GM12878 (cell line): Measurements from ENCODE around the gene OGFR. TPM values are rescaled to one million over a fixed set of nuclear protein-coding genes. Genes with fewer than 3 reads are reported as not detected.

Source experiments
- ATAC-seq: fragments of 200-7000 bp; cut with Tn5 transposase; 3 replicates; pipeline ENCODE4 v1.9.1; 2020; ENCODE audit warnings: mild to moderate bottlenecking, moderate library complexity
- BruUV-seq: library from RNA; stranded (reverse); fragments of 400-500 nt; replicated peaks from 2 replicates; lab custom pipeline; 2021; lab: Mats Ljungman, UMichigan
- CTCF ChIA-PET: fragments of 300-600 bp; sonication (Branson Sonifier 250); formaldehyde crosslinking; extraction: SDS; loops from one replicate; lab custom pipeline; 2021; ENCODE audit warnings: inconsistent platforms; lab: Yijun Ruan, JAX
- POLR2A ChIA-PET: fragments of 350-600 bp; formaldehyde crosslinking; extraction: SDS; loops from one replicate; lab custom pipeline; 2021; ENCODE audit warnings: inconsistent platforms; lab: Charles Lee
- RAD21 ChIA-PET: fragments of 300-600 bp; sonication (Branson Sonifier 250); formaldehyde crosslinking; loops from one replicate; lab custom pipeline; 2023; ENCODE audit warnings: antibody characterized with exemption; ENCODE audit not compliant: unreplicated experiment; lab: Charles Lee
- SMC1A ChIA-PET: fragments of 300-600 bp; sonication (Branson Sonifier 250); formaldehyde crosslinking; loops from one replicate; lab custom pipeline; 2023; ENCODE audit not compliant: unreplicated experiment, uncharacterized antibody; lab: Charles Lee
- DNase-seq: peaks from one replicate; pipeline ENCODE4 v3.0.0-alpha.2; 2011; ENCODE audit warnings: low read depth, low spot score
- FAIRE-seq: peaks from 3 replicates; lab custom pipeline; 2011; peaks lifted over from hg19 to GRCh38; lab: Jason Lieb, UNC
- H2AFZ ChIP-seq: 2 replicates; pipeline ENCODE4 v1.6.0; 2011; ENCODE audit warnings: low read depth, low read length, control low read depth; ENCODE audit not compliant: control insufficient read depth
- H3K27ac ChIP-seq: 2 replicates; pipeline ENCODE4 v1.5.1; 2011; ENCODE audit warnings: control low read depth; ENCODE audit not compliant: control insufficient read depth, insufficient read depth
- H3K27me3 ChIP-seq, 2 experiments: replicated peaks in 1 of 2; 2 replicates each; pipeline versions ENCODE4 v1.6.0 to v1.6.1; 2011; ENCODE audit warnings: low read length in 1 of 2; ENCODE audit not compliant: control insufficient read depth in 2 of 2, insufficient read depth in 2 of 2
- H3K36me3 ChIP-seq, 2 experiments: 2 replicates each; pipeline ENCODE4 v1.5.1; 2011; ENCODE audit warnings: low read length in 1 of 2; ENCODE audit not compliant: control insufficient read depth in 2 of 2, insufficient read depth in 2 of 2
- H3K4me1 ChIP-seq: 2 replicates; pipeline ENCODE4 v1.6.1; 2011; ENCODE audit warnings: mild to moderate bottlenecking, low read length, moderate library complexity, mixed read lengths; ENCODE audit not compliant: control insufficient read depth, insufficient read depth
- H3K4me2 ChIP-seq: 2 replicates; pipeline ENCODE4 v1.6.0; 2011; ENCODE audit warnings: control low read depth; ENCODE audit not compliant: control insufficient read depth, insufficient read depth
- H3K4me3 ChIP-seq: fragments of 200-600 bp; sonication (generic); 2 replicates; pipeline ENCODE4 v1.5.1; 2016
- H3K79me2 ChIP-seq: 2 replicates; pipeline ENCODE4 v1.6.0; 2011; ENCODE audit warnings: low read length; ENCODE audit not compliant: control insufficient read depth, insufficient read depth
- H3K9ac ChIP-seq: 2 replicates; pipeline ENCODE4 v1.8.0; 2011; ENCODE audit warnings: low read length, control low read depth, mixed read lengths; ENCODE audit not compliant: control insufficient read depth, insufficient read depth
- H3K9me3 ChIP-seq: replicated peaks from 3 replicates; pipeline ENCODE4 v1.5.1; 2011; ENCODE audit warnings: mild to moderate bottlenecking, low read length; ENCODE audit not compliant: control insufficient read depth, insufficient read depth
- H4K20me1 ChIP-seq: 2 replicates; pipeline ENCODE4 v1.6.0; 2011; ENCODE audit not compliant: control insufficient read depth, insufficient read depth
- CREM ChIP-seq: IDR thresholded peaks from 2 replicates; pipeline ENCODE4 v1.6.1; 2014; ENCODE audit warnings: antibody characterized with exemption, low read depth
- ESRRA ChIP-seq: IDR thresholded peaks from 2 replicates; pipeline ENCODE4 v1.6.1; 2012; ENCODE audit warnings: mild to moderate bottlenecking, low read length, improper control_type of control experiment
- GATAD2B ChIP-seq: fragments of 450-650 bp; conservative IDR thresholded peaks from 2 replicates; pipeline ENCODE4 v1.6.1; 2017; ENCODE audit warnings: low read depth, mild to moderate bottlenecking, moderate library complexity
- IKZF1 ChIP-seq: fragments of 450-650 bp; conservative IDR thresholded peaks from 2 replicates; pipeline ENCODE4 v1.6.1; 2017; ENCODE audit warnings: antibody characterized with exemption, mild to moderate bottlenecking
- IKZF2 ChIP-seq, 2 experiments: fragments of 450-650 bp; IDR thresholded peaks; 2 replicates each; pipeline ENCODE4 v1.6.1; 2017; ENCODE audit warnings: mild to moderate bottlenecking in 2 of 2, moderate library complexity in 2 of 2
- MEF2B ChIP-seq: fragments of 450-650 bp; IDR thresholded peaks from 2 replicates; pipeline ENCODE4 v1.6.1; 2018; ENCODE audit warnings: mild to moderate bottlenecking, moderate library complexity; ENCODE audit not compliant: partially characterized antibody, poor library complexity, severe bottlenecking
- NBN ChIP-seq: fragments of 450-650 bp; IDR thresholded peaks from 2 replicates; pipeline ENCODE4 v1.6.1; 2016
- RELA ChIP-seq: fragments of 450-650 bp; IDR thresholded peaks from 2 replicates; pipeline ENCODE4 v1.8.0; 2014; ENCODE audit warnings: borderline replicate concordance; ENCODE audit not compliant: partially characterized antibody
- SIN3A ChIP-seq: IDR thresholded peaks from 2 replicates; pipeline ENCODE4 v1.6.1; 2012; ENCODE audit warnings: low read depth, low read length, improper control_type of control experiment
- TCF7 ChIP-seq: IDR thresholded peaks from 2 replicates; pipeline ENCODE4 v1.6.1; 2014; ENCODE audit warnings: antibody characterized with exemption, borderline replicate concordance
- WRNIP1 ChIP-seq: IDR thresholded peaks from 2 replicates; pipeline ENCODE4 v1.6.1; 2011; ENCODE audit warnings: low read depth, low read length, improper control_type of control experiment, borderline replicate concordance
- YBX1 ChIP-seq: fragments of 450-650 bp; IDR thresholded peaks from 2 replicates; pipeline ENCODE4 v1.6.1; 2016; ENCODE audit warnings: antibody characterized with exemption
- ZNF207 ChIP-seq: fragments of 450-650 bp; IDR thresholded peaks from 2 replicates; pipeline ENCODE4 v1.6.1; 2014; ENCODE audit warnings: antibody characterized with exemption, mild to moderate bottlenecking, borderline replicate concordance
- WGBS: methylation state at CpG from one replicate; pipeline ENCODE4 v1.1.6; 2016; ENCODE audit warnings: low lambda C conversion rate; ENCODE audit not compliant: insufficient replicate concordance, insufficient coverage; ENCODE audit errors: missing lambda C conversion rate; 5-methylcytosine and 5-hydroxymethylcytosine counted together
- in situ Hi-C: fragments of 300-500 bp; cut with MboI; formaldehyde crosslinking; loops from 9 replicates; pipeline ENCODE4 v1.14.3; 2018; ENCODE audit warnings: mixed read lengths
- intact Hi-C: fragments of 100-400 bp; cut with micrococcal nuclease; formaldehyde crosslinking; loops from one replicate; pipeline ENCODE4 v1.14.2; 2022; ENCODE audit not compliant: unreplicated experiment
- polyA plus RNA-seq, 11 experiments: library from polyadenylated mRNA; depleted of rRNA in 4 of 11; unstranded in 6 of 11; stranded (reverse) in 5 of 11; fragments of >200 nt; fragmentation: Nextera tagmentation in 4 of 11; fragmentation: Illumina TruSeq in 1 of 11; extraction: Ambion mirVana in 4 of 11; extraction: Trizol in 1 of 11; gene quantifications; 1 replicate in 1 of 11; 2 replicates in 10 of 11; pipeline versions ENCODE4 v1.2.1 to v1.2.3, GENCODE V29; 2011 to 2016; ENCODE audit warnings: inconsistent platforms in 2 of 11, missing spikeins in 2 of 11, low read depth in 1 of 11
- total RNA-seq, 4 experiments: library from RNA; depleted of rRNA in 3 of 4; stranded (reverse); fragments of >200 nt in 3 of 4; fragmentation: Illumina TruSeq in 1 of 4; extraction: Trizol in 1 of 4; gene quantifications; 2 replicates each; pipeline versions ENCODE4 v1.2.1 to v1.2.3, GENCODE V29; 2013 to 2021
- TF ChIP-seq, protein P1 (sequence below): IDR thresholded peaks from 2 replicates; pipeline ENCODE4 v1.6.1; 2011; ENCODE audit warnings: borderline replicate concordance, low read depth, mild to moderate bottlenecking, moderate library complexity, mixed read lengths, low read length; ENCODE audit not compliant: insufficient read depth; ENCODE audit errors: extremely low read length
- TF ChIP-seq, protein P2 (sequence below): fragments of 450-650 bp; IDR thresholded peaks from 2 replicates; pipeline ENCODE4 v1.6.1; 2017; ENCODE audit warnings: mild to moderate bottlenecking, moderate library complexity
- TF ChIP-seq, protein P3 (sequence below): fragments of 450-650 bp; IDR thresholded peaks from 2 replicates; pipeline ENCODE4 v1.6.1; 2016; ENCODE audit warnings: mild to moderate bottlenecking

OGFR gene
- total and polyA plus RNA-seq, 10 of the 15 experiments (the other 5 are each of a cell fraction or from before 2014, with no cell fraction given) = 0.72 to 62.1 (median 27.3) TPM

DNA sequence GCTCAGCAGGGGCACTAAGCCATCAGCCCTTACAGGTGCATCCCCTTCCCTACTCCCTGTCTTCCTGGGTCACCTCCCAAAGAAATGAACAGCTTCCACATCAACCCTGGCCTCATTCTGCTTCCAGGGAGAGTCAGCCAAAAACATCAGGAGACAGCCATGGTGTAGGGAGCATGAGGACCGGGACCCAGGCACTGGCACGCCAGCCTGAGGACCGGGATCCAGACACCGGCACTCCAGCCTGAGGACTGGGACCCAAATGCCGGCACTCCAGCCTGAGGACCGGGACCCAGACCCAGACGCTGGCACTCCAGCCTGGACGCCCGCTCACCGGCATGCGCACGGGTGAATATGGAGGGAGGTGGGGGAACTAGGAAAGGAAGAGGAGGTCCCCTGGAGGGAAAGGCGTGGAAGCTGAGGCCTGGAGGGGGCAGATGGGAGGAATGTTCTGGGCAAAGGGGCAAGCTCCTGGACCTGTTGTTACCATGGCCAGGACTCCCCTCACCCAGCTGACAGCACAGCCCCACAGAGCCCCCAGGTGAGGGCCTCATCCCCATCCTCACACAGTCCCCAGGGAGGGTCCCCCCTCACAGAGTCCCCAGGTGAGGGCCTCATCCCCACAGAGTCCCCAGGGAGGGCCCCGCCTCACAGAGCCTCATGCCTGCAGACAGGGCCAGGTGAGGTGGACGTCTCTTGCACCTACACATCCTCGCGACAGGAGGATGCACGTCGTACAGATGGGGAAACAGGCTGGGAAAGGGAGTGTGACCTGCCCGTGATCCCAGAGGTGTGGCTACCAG lies 34.3 kb upstream of the OGFR start:
- POLR2A ChIA-PET = interaction anchor here (0.6 kb wide), 1 partner anchor 23 kb away, joined by 5 read pairs; no protein-coding TSS in a partner anchor
- H3K36me3 ChIP-seq = no peaks in the 10 kb centered on the region
- 45% methylated on average over 20 of the region's 20 CpGs for WGBS
- H3K79me2 ChIP-seq = no peaks in the 10 kb centered on the region
- no peak overlapping the region for H3K27ac ChIP-seq
- RAD21 ChIA-PET = no interaction called here
- CTCF ChIA-PET = no interaction called here
- no peaks in the 10 kb centered on the region; a peak in 2 of 4 replicates for H3K27me3 ChIP-seq
- SMC1A ChIA-PET = no interaction called here
- no peaks in the 10 kb centered on the region for H4K20me1 ChIP-seq
- intact Hi-C loops = no loop called here
- H3K9me3 ChIP-seq = no peaks in the 10 kb centered on the region
- no peak for DNase-seq
- H3K4me2 ChIP-seq = no peak overlapping the region
- no peak overlapping the region for H3K9ac ChIP-seq
- no peak for ATAC-seq
- BruUV-seq = no TSS peak
- no peak for FAIRE-seq
- in situ Hi-C loops = no loop called here
- no peak overlapping the region for H3K4me3 ChIP-seq
- no peak overlapping the region for H2AFZ ChIP-seq
- no peaks in the 10 kb centered on the region for H3K4me1 ChIP-seq
- TF ChIP-seq, protein P1, sequence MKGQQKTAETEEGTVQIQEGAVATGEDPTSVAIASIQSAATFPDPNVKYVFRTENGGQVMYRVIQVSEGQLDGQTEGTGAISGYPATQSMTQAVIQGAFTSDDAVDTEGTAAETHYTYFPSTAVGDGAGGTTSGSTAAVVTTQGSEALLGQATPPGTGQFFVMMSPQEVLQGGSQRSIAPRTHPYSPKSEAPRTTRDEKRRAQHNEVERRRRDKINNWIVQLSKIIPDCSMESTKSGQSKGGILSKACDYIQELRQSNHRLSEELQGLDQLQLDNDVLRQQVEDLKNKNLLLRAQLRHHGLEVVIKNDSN = no peak
- TF ChIP-seq, protein P2, sequence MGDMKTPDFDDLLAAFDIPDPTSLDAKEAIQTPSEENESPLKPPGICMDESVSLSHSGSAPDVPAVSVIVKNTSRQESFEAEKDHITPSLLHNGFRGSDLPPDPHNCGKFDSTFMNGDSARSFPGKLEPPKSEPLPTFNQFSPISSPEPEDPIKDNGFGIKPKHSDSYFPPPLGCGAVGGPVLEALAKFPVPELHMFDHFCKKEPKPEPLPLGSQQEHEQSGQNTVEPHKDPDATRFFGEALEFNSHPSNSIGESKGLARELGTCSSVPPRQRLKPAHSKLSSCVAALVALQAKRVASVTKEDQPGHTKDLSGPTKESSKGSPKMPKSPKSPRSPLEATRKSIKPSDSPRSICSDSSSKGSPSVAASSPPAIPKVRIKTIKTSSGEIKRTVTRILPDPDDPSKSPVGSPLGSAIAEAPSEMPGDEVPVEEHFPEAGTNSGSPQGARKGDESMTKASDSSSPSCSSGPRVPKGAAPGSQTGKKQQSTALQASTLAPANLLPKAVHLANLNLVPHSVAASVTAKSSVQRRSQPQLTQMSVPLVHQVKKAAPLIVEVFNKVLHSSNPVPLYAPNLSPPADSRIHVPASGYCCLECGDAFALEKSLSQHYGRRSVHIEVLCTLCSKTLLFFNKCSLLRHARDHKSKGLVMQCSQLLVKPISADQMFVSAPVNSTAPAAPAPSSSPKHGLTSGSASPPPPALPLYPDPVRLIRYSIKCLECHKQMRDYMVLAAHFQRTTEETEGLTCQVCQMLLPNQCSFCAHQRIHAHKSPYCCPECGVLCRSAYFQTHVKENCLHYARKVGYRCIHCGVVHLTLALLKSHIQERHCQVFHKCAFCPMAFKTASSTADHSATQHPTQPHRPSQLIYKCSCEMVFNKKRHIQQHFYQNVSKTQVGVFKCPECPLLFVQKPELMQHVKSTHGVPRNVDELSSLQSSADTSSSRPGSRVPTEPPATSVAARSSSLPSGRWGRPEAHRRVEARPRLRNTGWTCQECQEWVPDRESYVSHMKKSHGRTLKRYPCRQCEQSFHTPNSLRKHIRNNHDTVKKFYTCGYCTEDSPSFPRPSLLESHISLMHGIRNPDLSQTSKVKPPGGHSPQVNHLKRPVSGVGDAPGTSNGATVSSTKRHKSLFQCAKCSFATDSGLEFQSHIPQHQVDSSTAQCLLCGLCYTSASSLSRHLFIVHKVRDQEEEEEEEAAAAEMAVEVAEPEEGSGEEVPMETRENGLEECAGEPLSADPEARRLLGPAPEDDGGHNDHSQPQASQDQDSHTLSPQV = no peak
- TF ChIP-seq, protein P3, sequence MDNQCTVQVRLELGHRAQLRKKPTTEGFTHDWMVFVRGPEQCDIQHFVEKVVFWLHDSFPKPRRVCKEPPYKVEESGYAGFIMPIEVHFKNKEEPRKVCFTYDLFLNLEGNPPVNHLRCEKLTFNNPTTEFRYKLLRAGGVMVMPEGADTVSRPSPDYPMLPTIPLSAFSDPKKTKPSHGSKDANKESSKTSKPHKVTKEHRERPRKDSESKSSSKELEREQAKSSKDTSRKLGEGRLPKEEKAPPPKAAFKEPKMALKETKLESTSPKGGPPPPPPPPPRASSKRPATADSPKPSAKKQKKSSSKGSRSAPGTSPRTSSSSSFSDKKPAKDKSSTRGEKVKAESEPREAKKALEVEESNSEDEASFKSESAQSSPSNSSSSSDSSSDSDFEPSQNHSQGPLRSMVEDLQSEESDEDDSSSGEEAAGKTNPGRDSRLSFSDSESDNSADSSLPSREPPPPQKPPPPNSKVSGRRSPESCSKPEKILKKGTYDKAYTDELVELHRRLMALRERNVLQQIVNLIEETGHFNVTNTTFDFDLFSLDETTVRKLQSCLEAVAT = no peak
- no peak for TF ChIP-seq IKZF1
- TF ChIP-seq WRNIP1 = no peak
- TF ChIP-seq TCF7 = no peak
- TF ChIP-seq SIN3A = no peak
- TF ChIP-seq GATAD2B = no peak
- no peak for TF ChIP-seq YBX1
- TF ChIP-seq RELA = no peak
- TF ChIP-seq ESRRA = no peak
- no peak for TF ChIP-seq MEF2B
- TF ChIP-seq CREM = no peak
- TF ChIP-seq IKZF2 (IDR thresholded peaks at IDR 0.05) = no peak
- no peak for TF ChIP-seq NBN
- no peak for TF ChIP-seq ZNF207
